T-cell (primary cell): ENCODE measurements around the gene GPATCH2. TPM values are rescaled to one million over a fixed set of nuclear protein-coding genes. Genes with fewer than 3 reads are reported as not detected.

ENCODE experiments used
- ATAC-seq, 4 experiments: fragments of 200-7000 bp in 3 of 4; fragments of 150-1000 bp in 1 of 4; cut with Tn5 transposase; replicated peaks in 1 of 4; 1 replicate in 3 of 4; 2 replicates in 1 of 4; pipeline ENCODE4 v1.10.0; 2021; ENCODE audit warnings: moderate library complexity in 3 of 4, mild to moderate bottlenecking in 2 of 4, moderate number of reproducible peaks in 1 of 4
- CTCF ChIA-PET, 2 donors: fragments of 300-600 bp; sonication (Branson Sonifier 250); formaldehyde crosslinking; loops; one replicate each; lab custom pipeline; 2022; ENCODE audit warnings: antibody characterized with exemption in 2 of 2; lab: Charles Lee
- POLR2A ChIA-PET, 2 donors: fragments of 300-600 bp; sonication (Branson Sonifier 250); formaldehyde crosslinking; loops; one replicate each; lab custom pipeline; 2022; ENCODE audit warnings: antibody characterized with exemption in 2 of 2; lab: Charles Lee
- DNase-seq, 35 experiments: peaks; one replicate each; pipeline versions ENCODE4 v3.0.0 to v3.0.0-alpha.2; 2013 to 2023
- H3K27ac ChIP-seq: one replicate; pipeline ENCODE4 v1.5.1; 2013; ENCODE audit warnings: low read length
- H3K27me3 ChIP-seq, 2 experiments: replicated peaks in 1 of 2; 1 replicate in 1 of 2; 2 replicates in 1 of 2; pipeline versions ENCODE4 v1.6.1 to v1.7.0; 2013; ENCODE audit warnings: low read length in 1 of 2, mixed read lengths in 1 of 2; ENCODE audit not compliant: control insufficient read depth in 2 of 2, insufficient read depth in 2 of 2; ENCODE audit errors: extremely low read depth in 1 of 2
- H3K36me3 ChIP-seq, 2 donors: 1 replicate in 1 of 2; 2 replicates in 1 of 2; pipeline versions ENCODE4 v1.6.1 to v1.7.0; 2013; ENCODE audit warnings: low read length in 1 of 2; ENCODE audit not compliant: control insufficient read depth in 2 of 2, insufficient read depth in 1 of 2; ENCODE audit errors: extremely low read depth in 1 of 2
- H3K4me1 ChIP-seq, 2 experiments: 1 replicate in 1 of 2; 2 replicates in 1 of 2; pipeline versions ENCODE4 v1.6.1 to v1.7.0; 2013; ENCODE audit warnings: low read length in 2 of 2, mixed read lengths in 1 of 2; ENCODE audit not compliant: insufficient read depth in 2 of 2, control insufficient read depth in 1 of 2; ENCODE audit errors: extremely low read depth in 1 of 2
- H3K4me3 ChIP-seq, 2 donors: 1 replicate in 1 of 2; 2 replicates in 1 of 2; pipeline versions ENCODE4 v1.5.1 to v1.7.0; 2013; ENCODE audit warnings: mild to moderate bottlenecking in 2 of 2, low read length in 1 of 2, moderate library complexity in 1 of 2; ENCODE audit not compliant: control insufficient read depth in 1 of 2; ENCODE audit errors: extremely low read depth in 1 of 2
- H3K9me3 ChIP-seq: 2 replicates; pipeline ENCODE4 v1.7.0; 2013
- H3K27ac Mint-ChIP-seq, 2 donors: one replicate each; pipeline ENCODE4 v1.8.0; 2020 to 2021; ENCODE audit warnings: mild to moderate bottlenecking in 2 of 2, mixed read lengths in 2 of 2
- H3K27me3 Mint-ChIP-seq, 2 donors: one replicate each; pipeline ENCODE4 v1.8.0; 2021 to 2022; ENCODE audit warnings: mixed read lengths in 2 of 2
- H3K36me3 Mint-ChIP-seq: one replicate; pipeline ENCODE4 v1.8.0; 2021; ENCODE audit warnings: mixed read lengths
- H3K4me1 Mint-ChIP-seq, 3 donors: one replicate each; pipeline ENCODE4 v1.8.0; 2020 to 2022; ENCODE audit warnings: mixed read lengths in 3 of 3, mild to moderate bottlenecking in 1 of 3
- H3K4me3 Mint-ChIP-seq, 3 donors: one replicate each; pipeline ENCODE4 v1.8.0; 2020 to 2022; ENCODE audit warnings: mild to moderate bottlenecking in 3 of 3, mixed read lengths in 3 of 3, moderate library complexity in 3 of 3
- H3K9me3 Mint-ChIP-seq, 3 donors: one replicate each; pipeline ENCODE4 v1.8.0; 2020 to 2022; ENCODE audit warnings: mixed read lengths in 3 of 3
- WGBS: methylation state at CpG from one replicate; pipeline ENCODE4 v1.1.5; 2013; ENCODE audit warnings: missing lambda C conversion rate; ENCODE audit not compliant: insufficient coverage; 5-methylcytosine and 5-hydroxymethylcytosine counted together
- total RNA-seq, 35 experiments: library from RNA in 6 of 35; stranded (reverse) in 6 of 35; fragments of 120-200 nt in 1 of 35; gene quantifications; one replicate each; pipeline versions ENCODE4 v1.2.1 to v1.2.4 and lab custom pipeline; 2013 to 2026

GPATCH2 gene
- total RNA-seq, 5 donors from 2014 or later (not counting 1 experiment from before 2014, with no cell fraction given) = 9.6 to 11.4 (median 10.7) TPM

- WGBS = no CpG with 5 or more reads among the region's 4 CpGs
- H3K27me3 ChIP-seq = no peaks in the 10 kb centered on the region
- no peaks in the 10 kb centered on the region for H3K36me3 ChIP-seq
- no peak overlapping the region for H3K4me3 ChIP-seq
- ChIA-PET CTCF (no interaction called here), POLR2A (no interaction called here)
- no peak for DNase-seq
- H3K4me1 ChIP-seq = no peaks in the 10 kb centered on the region
- H3K27me3 Mint-ChIP-seq = no peaks in the 10 kb centered on the region
- no peak overlapping the region for H3K27ac ChIP-seq
- H3K27ac Mint-ChIP-seq = no peak overlapping the region
- no peaks in the 10 kb centered on the region for H3K4me1 Mint-ChIP-seq
- ATAC-seq = no peak
- no peaks in the 10 kb centered on the region for H3K9me3 ChIP-seq
- no peaks in the 10 kb centered on the region for H3K9me3 Mint-ChIP-seq
- peaks cover 3% of the 10 kb centered on the region for H3K36me3 Mint-ChIP-seq
- no peak overlapping the region for H3K4me3 Mint-ChIP-seq
Measured at GRCh38 chr1:217521317-217521716, 109.6 kb downstream of the GPATCH2 start.

GRCh38 chr1:217506878-217507277 is 124.0 kb downstream of the GPATCH2 start:
- Mint-ChIP-seq H3K36me3 (peaks cover 36% of the 10 kb centered on the region), H3K27ac (no peak overlapping the region), H3K4me1 (no peaks in the 10 kb centered on the region), H3K9me3 (no peaks in the 10 kb centered on the region), H3K27me3 (no peaks in the 10 kb centered on the region), H3K4me3 (no peak overlapping the region)
- DNase-seq (no peak), ATAC-seq (no peak)
- no peaks in the 10 kb centered on the region for H3K9me3 ChIP-seq
- H3K36me3 ChIP-seq = no peaks in the 10 kb centered on the region
- POLR2A ChIA-PET = no interaction called here
- H3K4me3 ChIP-seq = no peak overlapping the region
- CTCF ChIA-PET = no interaction called here
- no peaks in the 10 kb centered on the region for H3K4me1 ChIP-seq
- no peaks in the 10 kb centered on the region for H3K27me3 ChIP-seq
- no peak overlapping the region for H3K27ac ChIP-seq
- no CpG with 5 or more reads among the region's 2 CpGs for WGBS

GRCh38 chr1:217498209-217498608 is 132.7 kb downstream of the GPATCH2 start:
- no peak for ATAC-seq
- H3K9me3 Mint-ChIP-seq = no peaks in the 10 kb centered on the region
- no peaks in the 10 kb centered on the region for H3K27me3 Mint-ChIP-seq
- no CpG with 5 or more reads among the region's 5 CpGs for WGBS
- H3K4me1 Mint-ChIP-seq = no peaks in the 10 kb centered on the region
- no peak overlapping the region for H3K27ac ChIP-seq
- H3K27ac Mint-ChIP-seq = no peak overlapping the region
- H3K4me3 Mint-ChIP-seq = no peak overlapping the region
- H3K27me3 ChIP-seq = no peaks in the 10 kb centered on the region
- no peaks in the 10 kb centered on the region for H3K9me3 ChIP-seq
- DNase-seq = no peak
- H3K4me3 ChIP-seq = no peak overlapping the region
- ChIA-PET POLR2A (no interaction called here), CTCF (no interaction called here)
- H3K36me3 ChIP-seq = no peaks in the 10 kb centered on the region
- H3K4me1 ChIP-seq = no peaks in the 10 kb centered on the region
- peaks cover 27% of the 10 kb centered on the region for H3K36me3 Mint-ChIP-seq

- CTCF ChIA-PET = no interaction called here
- Mint-ChIP-seq H3K4me3 (no peak overlapping the region), H3K27me3 (no peaks in the 10 kb centered on the region), H3K4me1 (no peaks in the 10 kb centered on the region), H3K36me3 (peaks cover 44% of the 10 kb centered on the region), H3K9me3 (no peaks in the 10 kb centered on the region), H3K27ac (no peak overlapping the region)
- Histone ChIP-seq H3K36me3 (no peaks in the 10 kb centered on the region), H3K4me3 (no peak overlapping the region), H3K27ac (no peak overlapping the region), H3K4me1 (no peaks in the 10 kb centered on the region), H3K27me3 (no peaks in the 10 kb centered on the region), H3K9me3 (no peaks in the 10 kb centered on the region)
- ATAC-seq = no peak
- POLR2A ChIA-PET = no interaction called here
- no peak for DNase-seq
Measured at GRCh38 chr1:217495249-217495648, 135.6 kb downstream of the GPATCH2 start.

- no peaks in the 10 kb centered on the region for H3K9me3 Mint-ChIP-seq
- Histone ChIP-seq H3K27me3 (no peaks in the 10 kb centered on the region), H3K9me3 (no peaks in the 10 kb centered on the region), H3K4me1 (no peaks in the 10 kb centered on the region), H3K27ac (no peak overlapping the region), H3K4me3 (no peak overlapping the region), H3K36me3 (no peaks in the 10 kb centered on the region)
- H3K27ac Mint-ChIP-seq = no peak overlapping the region
- DNase-seq = no peak
- ChIA-PET POLR2A (no interaction called here), CTCF (no interaction called here)
- H3K4me1 Mint-ChIP-seq = no peaks in the 10 kb centered on the region
- no peaks in the 10 kb centered on the region for H3K27me3 Mint-ChIP-seq
- WGBS = no CpG with 5 or more reads among the region's 2 CpGs
- H3K36me3 Mint-ChIP-seq = peaks cover 46% of the 10 kb centered on the region
- H3K4me3 Mint-ChIP-seq = no peak overlapping the region
- no peak for ATAC-seq
Measured at GRCh38 chr1:217494767-217495166, 136.1 kb downstream of the GPATCH2 start.

GRCh38 chr1:217493290-217493689 is 137.6 kb downstream of the GPATCH2 start:
- no peak overlapping the region for H3K27ac Mint-ChIP-seq
- H3K27me3 Mint-ChIP-seq = no peaks in the 10 kb centered on the region
- POLR2A ChIA-PET = no interaction called here
- H3K36me3 ChIP-seq = no peaks in the 10 kb centered on the region
- no peaks in the 10 kb centered on the region for H3K9me3 Mint-ChIP-seq
- H3K36me3 Mint-ChIP-seq = peaks cover 48% of the 10 kb centered on the region
- no peaks in the 10 kb centered on the region for H3K4me1 Mint-ChIP-seq
- H3K27me3 ChIP-seq = no peaks in the 10 kb centered on the region
- no peaks in the 10 kb centered on the region for H3K9me3 ChIP-seq
- no peak overlapping the region for H3K4me3 Mint-ChIP-seq
- no peak overlapping the region for H3K27ac ChIP-seq
- H3K4me3 ChIP-seq = no peak overlapping the region
- H3K4me1 ChIP-seq = no peaks in the 10 kb centered on the region
- DNase-seq (no peak), ATAC-seq (no peak)
- CTCF ChIA-PET = no interaction called here
- no CpG with 5 or more reads among the region's 1 CpG for WGBS

GRCh38 chr1:217484871-217485270 is 146.0 kb downstream of the GPATCH2 start:
- no peaks in the 10 kb centered on the region for H3K36me3 ChIP-seq
- Mint-ChIP-seq H3K27ac (no peak overlapping the region), H3K4me1 (peaks cover 0 to 12% (median 3%) of the 10 kb centered on the region in 3 donors), H3K27me3 (no peaks in the 10 kb centered on the region), H3K4me3 (no peak overlapping the region), H3K36me3 (peaks cover 50% of the 10 kb centered on the region), H3K9me3 (peaks cover 0 to 10% (median 6%) of the 10 kb centered on the region in 3 donors)
- no peaks in the 10 kb centered on the region for H3K9me3 ChIP-seq
- no peak overlapping the region for H3K4me3 ChIP-seq
- no peak overlapping the region for H3K27ac ChIP-seq
- ATAC-seq (no peak), DNase-seq (no peak)
- H3K4me1 ChIP-seq = no peaks in the 10 kb centered on the region
- ChIA-PET POLR2A (no interaction called here), CTCF (no interaction called here)
- H3K27me3 ChIP-seq = no peaks in the 10 kb centered on the region
